H1 (cell line): ENCODE results near the gene CAPN1. TPM values are rescaled to one million over a fixed set of nuclear protein-coding genes. Genes with fewer than 3 reads are reported as not detected.

Experiments used
- CTCF ChIA-PET: fragments of 300-600 bp; sonication (Branson Sonifier 250); formaldehyde crosslinking; loops from one replicate; lab custom pipeline; 2021; ENCODE audit not compliant: partially characterized antibody; lab: Charles Lee
- POLR2A ChIA-PET: fragments of 300-600 bp; sonication (Branson Sonifier 250); formaldehyde crosslinking; loops from one replicate; lab custom pipeline; 2021; ENCODE audit warnings: inconsistent platforms; ENCODE audit not compliant: partially characterized antibody; lab: Charles Lee
- DNase-seq, 2 experiments: peaks; one replicate each; pipeline versions ENCODE4 v3.0.0 to v3.0.0-alpha.2; 2010 to 2022; ENCODE audit warnings: low spot score in 2 of 2, low read depth in 1 of 2, mixed read lengths in 1 of 2
- FAIRE-seq: peaks from 2 replicates; lab custom pipeline; 2011; peaks lifted over from hg19 to GRCh38; lab: Jason Lieb, UNC
- H2AFZ ChIP-seq: 2 replicates; pipeline ENCODE4 v1.8.1; 2012; ENCODE audit warnings: low read length, inconsistent platforms
- H2AK5ac ChIP-seq: 2 replicates; pipeline ENCODE4 v1.6.1; 2013; ENCODE audit warnings: low read depth, low read length
- H2BK120ac ChIP-seq: replicated peaks from 2 replicates; pipeline ENCODE3; 2013; ENCODE audit warnings: low read depth, low read length, inconsistent platforms
- H2BK12ac ChIP-seq: 2 replicates; pipeline ENCODE4 v1.6.1; 2013; ENCODE audit warnings: low read depth, low read length
- H2BK15ac ChIP-seq: 2 replicates; pipeline ENCODE4 v1.6.1; 2013; ENCODE audit warnings: low read length
- H2BK20ac ChIP-seq: 2 replicates; pipeline ENCODE4 v1.6.1; 2013; ENCODE audit warnings: low read length
- H2BK5ac ChIP-seq: 2 replicates; pipeline ENCODE4 v1.6.1; 2013; ENCODE audit warnings: low read depth, low read length
- H3K14ac ChIP-seq: 2 replicates; pipeline ENCODE4 v1.6.1; 2013; ENCODE audit warnings: inconsistent platforms; ENCODE audit not compliant: insufficient read length
- H3K18ac ChIP-seq: 2 replicates; pipeline ENCODE4 v1.6.1; 2013; ENCODE audit warnings: low read length; ENCODE audit errors: extremely low read depth
- H3K23ac ChIP-seq: 2 replicates; pipeline ENCODE4 v1.6.1; 2013; ENCODE audit warnings: inconsistent platforms; ENCODE audit not compliant: insufficient read length
- H3K23me2 ChIP-seq: 2 replicates; pipeline ENCODE4 v1.6.1; 2013; ENCODE audit warnings: low read depth, low read length
- H3K27ac ChIP-seq: 2 replicates; pipeline ENCODE4 v1.6.1; 2011; ENCODE audit warnings: low read depth, low read length, inconsistent platforms
- H3K27me3 ChIP-seq, 4 experiments: replicated peaks in 1 of 4; 1 replicate in 1 of 4; 2 replicates in 3 of 4; pipeline versions ENCODE4 v1.6.1 to v1.8.1; 2011 to 2013; ENCODE audit warnings: low read length in 3 of 4, mild to moderate bottlenecking in 3 of 4, inconsistent platforms in 2 of 4, mixed read lengths in 2 of 4, moderate library complexity in 1 of 4; ENCODE audit not compliant: control insufficient read depth in 3 of 4, insufficient read depth in 3 of 4; ENCODE audit errors: extremely low read depth in 1 of 4
- H3K36me3 ChIP-seq, 4 experiments: 2 replicates each; pipeline versions ENCODE4 v1.6.1 to v1.8.1; 2011 to 2013; ENCODE audit warnings: mild to moderate bottlenecking in 4 of 4, low read length in 3 of 4, moderate library complexity in 2 of 4, control low read depth in 1 of 4, inconsistent platforms in 1 of 4; ENCODE audit not compliant: insufficient read depth in 4 of 4, control insufficient read depth in 2 of 4
- H3K4ac ChIP-seq: replicated peaks from 2 replicates; pipeline ENCODE3; 2013; ENCODE audit warnings: low read length, low read depth, mixed read lengths, inconsistent platforms; ENCODE audit not compliant: insufficient read length
- H3K4me1 ChIP-seq, 4 experiments: replicated peaks in 1 of 4; 1 replicate in 1 of 4; 2 replicates in 3 of 4; pipeline versions ENCODE4 v1.6.1 to v1.8.1; 2011 to 2013; ENCODE audit warnings: low read length in 3 of 4, inconsistent platforms in 2 of 4, mixed read lengths in 1 of 4; ENCODE audit not compliant: insufficient read depth in 4 of 4, control insufficient read depth in 3 of 4
- H3K4me2 ChIP-seq, 2 experiments: 2 replicates each; pipeline versions ENCODE4 v1.6.1 to v1.8.1; 2011 to 2013; ENCODE audit warnings: low read depth in 2 of 2, low read length in 2 of 2, control low read depth in 1 of 2, inconsistent platforms in 1 of 2, mild to moderate bottlenecking in 1 of 2; ENCODE audit not compliant: insufficient read depth in 1 of 2
- H3K4me3 ChIP-seq, 4 experiments: fragments of 200-600, 300-600 bp in 1 of 4; sonication (generic), shearing (Covaris generic), sonication (Bioruptor Twin) in 1 of 4; 2 replicates each; pipeline versions ENCODE4 v1.5.1 to v1.8.1; 2011 to 2016; ENCODE audit warnings: low read length in 4 of 4, low read depth in 3 of 4, control low read depth in 2 of 4, inconsistent platforms in 2 of 4, mild to moderate bottlenecking in 2 of 4, mixed read lengths in 1 of 4, moderate library complexity in 1 of 4; ENCODE audit not compliant: insufficient read depth in 2 of 4; ENCODE audit errors: extremely low read depth in 1 of 4
- H3K56ac ChIP-seq: replicated peaks from 2 replicates; pipeline ENCODE3; 2013; ENCODE audit warnings: low read depth, mild to moderate bottlenecking, mixed read lengths, low read length, inconsistent platforms; ENCODE audit not compliant: insufficient read length
- H3K79me1 ChIP-seq: 2 replicates; pipeline ENCODE4 v1.6.1; 2013; ENCODE audit warnings: low read depth, low read length, control low read depth
- H3K79me2 ChIP-seq, 2 experiments: 2 replicates each; pipeline versions ENCODE4 v1.6.1 to v1.8.1; 2012 to 2013; ENCODE audit warnings: low read length in 2 of 2, mild to moderate bottlenecking in 2 of 2, inconsistent platforms in 1 of 2; ENCODE audit not compliant: insufficient read depth in 2 of 2, control insufficient read depth in 1 of 2
- H3K9ac ChIP-seq, 4 experiments: replicated peaks in 1 of 4; 1 replicate in 1 of 4; 2 replicates in 3 of 4; pipeline versions ENCODE4 v1.6.1 to v1.8.1; 2011 to 2013; ENCODE audit warnings: low read depth in 3 of 4, low read length in 3 of 4, control low read depth in 2 of 4, mild to moderate bottlenecking in 2 of 4, moderate library complexity in 2 of 4, inconsistent platforms in 1 of 4; ENCODE audit errors: extremely low read depth in 1 of 4
- H3K9me3 ChIP-seq, 2 experiments: 2 replicates each; pipeline versions ENCODE4 v1.6.1 to v1.8.1; 2012 to 2013; ENCODE audit warnings: mild to moderate bottlenecking in 2 of 2, moderate library complexity in 2 of 2, control low read depth in 1 of 2, inconsistent platforms in 1 of 2, low read depth in 1 of 2, low read length in 1 of 2, mixed read lengths in 1 of 2; ENCODE audit not compliant: insufficient read depth in 2 of 2
- H4K20me1 ChIP-seq, 2 experiments: replicated peaks in 1 of 2; 2 replicates each; pipeline versions ENCODE3 to v1.8.1; 2011 to 2013; ENCODE audit warnings: inconsistent platforms in 2 of 2, low read length in 2 of 2, mild to moderate bottlenecking in 1 of 2; ENCODE audit not compliant: insufficient read depth in 2 of 2, control insufficient read depth in 1 of 2
- H4K5ac ChIP-seq: 2 replicates; pipeline ENCODE4 v1.6.1; 2013; ENCODE audit warnings: low read length, low read depth, mixed read lengths, inconsistent platforms; ENCODE audit not compliant: insufficient read length
- H4K8ac ChIP-seq: 2 replicates; pipeline ENCODE4 v1.8.0; 2013; ENCODE audit warnings: mild to moderate bottlenecking, moderate library complexity, low read length, inconsistent platforms; ENCODE audit not compliant: insufficient read depth; ENCODE audit errors: extremely low read depth
- H4K91ac ChIP-seq: replicated peaks from 2 replicates; pipeline ENCODE3; 2013; ENCODE audit warnings: low read length, mixed read lengths, inconsistent platforms; ENCODE audit not compliant: insufficient read length
- BACH1 ChIP-seq: IDR thresholded peaks from 2 replicates; pipeline ENCODE4 v1.6.1; 2012; ENCODE audit warnings: low read length, improper control_type of control experiment
- CHD2 ChIP-seq: IDR thresholded peaks from 2 replicates; pipeline ENCODE4 v1.6.1; 2012; ENCODE audit warnings: low read length, improper control_type of control experiment
- EGR1 ChIP-seq: IDR thresholded peaks from 2 replicates; pipeline ENCODE4 v1.6.1; 2011; ENCODE audit warnings: low read depth, low read length, borderline replicate concordance
- EZH2 ChIP-seq: fragments of 200-600 bp; sonication (generic); IDR thresholded peaks from 2 replicates; pipeline ENCODE4 v1.7.1; 2012; ENCODE audit warnings: low read depth, mild to moderate bottlenecking, moderate library complexity, low read length, inconsistent platforms; ENCODE audit not compliant: severe bottlenecking
- FOSL1 ChIP-seq: IDR thresholded peaks from 2 replicates; pipeline ENCODE4 v1.6.1; 2011; ENCODE audit warnings: mild to moderate bottlenecking, low read depth, low read length, moderate library complexity; ENCODE audit not compliant: insufficient read depth
- GTF2F1 ChIP-seq: IDR thresholded peaks from 2 replicates; pipeline ENCODE4 v1.6.1; 2012; ENCODE audit warnings: low read depth, low read length, improper control_type of control experiment, borderline replicate concordance
- PHF8 ChIP-seq: fragments of 200-600 bp; sonication (generic); conservative IDR thresholded peaks from 2 replicates; pipeline ENCODE4 v1.7.1; 2012; ENCODE audit warnings: low read depth, mild to moderate bottlenecking, inconsistent platforms, low read length, moderate library complexity
- SP1 ChIP-seq: IDR thresholded peaks from 2 replicates; pipeline ENCODE4 v1.6.1; 2011; ENCODE audit warnings: low read depth, low read length
- SP2 ChIP-seq: IDR thresholded peaks from 2 replicates; pipeline ENCODE4 v1.6.1; 2012; ENCODE audit warnings: mild to moderate bottlenecking, low read length, inconsistent platforms
- ZNF274 ChIP-seq: IDR thresholded peaks from 2 replicates; pipeline ENCODE4 v1.7.0; 2012; ENCODE audit warnings: low read length, borderline replicate concordance; ENCODE audit errors: extremely low read depth
- WGBS, 2 experiments: shearing (Covaris generic) in 1 of 2; methylation state at CpG; one replicate each; pipeline versions ENCODE4 v1.1.6 to v1.1.7; 2013 to 2015; ENCODE audit warnings: low lambda C conversion rate in 2 of 2, mixed read lengths in 2 of 2, inconsistent platforms in 1 of 2, low coverage in 1 of 2, missing lambda C conversion rate in 1 of 2; ENCODE audit not compliant: insufficient replicate concordance in 2 of 2, insufficient coverage in 1 of 2, insufficient read length in 1 of 2; ENCODE audit errors: extremely low coverage in 1 of 2, missing lambda C conversion rate in 1 of 2; 5-methylcytosine and 5-hydroxymethylcytosine counted together
- polyA plus RNA-seq, 7 experiments: library from polyadenylated mRNA; depleted of rRNA in 3 of 7; stranded (reverse) in 5 of 7; unstranded in 2 of 7; fragments of >200 nt in 5 of 7; fragments of 200-250 nt in 2 of 7; gene quantifications; 1 replicate in 5 of 7; 2 replicates in 1 of 7; 4 replicates in 1 of 7; pipeline versions ENCODE4 v1.2.1 to v1.2.3, GENCODE V29; 2011 to 2013; ENCODE audit warnings: missing spikeins in 2 of 7, mixed read lengths in 2 of 7
- total RNA-seq: library from RNA; stranded (reverse); fragmentation: NEBNext Ultra II Directional; extraction: Animal tissue kit (Norgen Biotek cat#: 25700); gene quantifications from 2 replicates; pipeline ENCODE4 v1.2.1, GENCODE V29; 2021
- TF ChIP-seq, protein P1 (sequence below): IDR thresholded peaks from 2 replicates; pipeline ENCODE4 v1.6.1; 2012; ENCODE audit warnings: inconsistent platforms
- TF ChIP-seq, protein P2 (sequence below): IDR thresholded peaks from 2 replicates; pipeline ENCODE4 v1.6.1; 2012; ENCODE audit warnings: inconsistent platforms
- TF ChIP-seq, protein P3 (sequence below): IDR thresholded peaks from 2 replicates; pipeline ENCODE4 v1.6.1; 2011; ENCODE audit warnings: low read depth, mild to moderate bottlenecking, low read length; ENCODE audit not compliant: insufficient read depth

The CAPN1 gene
- total and polyA plus RNA-seq, 2 of the 8 experiments (the other 6 are each of a cell fraction or from before 2014, with no cell fraction given): 194 to 233 TPM

DNA sequence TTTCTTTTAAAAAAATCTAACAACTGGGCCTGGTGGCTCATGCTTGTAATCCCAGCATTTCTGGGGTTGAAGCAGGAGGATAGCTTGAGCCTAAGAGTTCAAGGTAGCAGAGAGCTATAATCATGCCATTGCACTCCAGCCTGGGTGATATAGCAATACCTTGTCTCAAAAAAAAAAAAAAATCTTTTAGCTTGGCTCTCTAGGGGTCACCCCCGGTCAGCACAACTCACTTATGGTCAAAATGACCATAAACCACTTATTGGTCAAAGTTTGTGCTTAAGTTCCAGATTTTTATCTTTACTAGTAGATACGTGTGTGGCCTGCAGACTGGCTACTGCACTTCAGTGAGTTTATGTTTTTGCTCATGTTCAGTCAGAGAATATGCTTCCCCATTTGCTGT lies 18.0 kb upstream of the CAPN1 start:
- H3K4ac ChIP-seq: no peak overlapping the region
- no peaks in the 10 kb centered on the region for H4K20me1 ChIP-seq
- H3K36me3 ChIP-seq: no peaks in the 10 kb centered on the region
- no peak overlapping the region for H4K5ac ChIP-seq
- H3K4me2 ChIP-seq: no peak overlapping the region
- no peak overlapping the region for H2BK20ac ChIP-seq
- H4K91ac ChIP-seq: no peak overlapping the region
- H3K4me3 ChIP-seq: no peak overlapping the region
- no peak overlapping the region for H4K8ac ChIP-seq
- H3K9ac ChIP-seq: no peak overlapping the region
- no peak overlapping the region for H2AK5ac ChIP-seq
- H3K27me3 ChIP-seq: no peaks in the 10 kb centered on the region
- H3K23ac ChIP-seq: no peak overlapping the region
- no peak overlapping the region for H3K18ac ChIP-seq
- DNase-seq (no peak), FAIRE-seq (no peak)
- ChIA-PET POLR2A (interaction anchor here (0.7 to 1.3 kb wide), 4 partner anchors 9 to 110 kb away, joined by 3 to 4 read pairs (median 3); no protein-coding TSS in a partner anchor), CTCF (no interaction called here)
- no peak overlapping the region for H2BK120ac ChIP-seq
- H3K56ac ChIP-seq: no peak overlapping the region
- H3K4me1 ChIP-seq: 0 out of 7 replicates have a peak, but pooled peaks cover 0 to 3% (median 0%) of the 10 kb centered on the region in 4 experiments
- H3K27ac ChIP-seq: no peak overlapping the region
- no peaks in the 10 kb centered on the region for H3K9me3 ChIP-seq
- H2BK12ac ChIP-seq: no peak overlapping the region
- no peaks in the 10 kb centered on the region for H3K79me1 ChIP-seq
- no peaks in the 10 kb centered on the region; the same call in 1 of the 2 replicates for H3K23me2 ChIP-seq
- no peak overlapping the region for H2BK15ac ChIP-seq
- H2AFZ ChIP-seq: no peak overlapping the region
- H3K14ac ChIP-seq: no peak overlapping the region
- no peak overlapping the region for H2BK5ac ChIP-seq
- WGBS, 2 experiments: 97% methylated on average over 2 of the region's 2 CpGs; no CpG with 5 or more reads in 1 of the 2 experiments
- no peaks in the 10 kb centered on the region for H3K79me2 ChIP-seq
- TF ChIP-seq EGR1 (no peak), PHF8 (no peak), FOSL1 (no peak), EZH2 (no peak), ZNF274 (no peak), CHD2 (no peak), BACH1 (no peak), SP1 (no peak), SP2 (no peak), GTF2F1 (no peak)
- TF ChIP-seq, protein P1, sequence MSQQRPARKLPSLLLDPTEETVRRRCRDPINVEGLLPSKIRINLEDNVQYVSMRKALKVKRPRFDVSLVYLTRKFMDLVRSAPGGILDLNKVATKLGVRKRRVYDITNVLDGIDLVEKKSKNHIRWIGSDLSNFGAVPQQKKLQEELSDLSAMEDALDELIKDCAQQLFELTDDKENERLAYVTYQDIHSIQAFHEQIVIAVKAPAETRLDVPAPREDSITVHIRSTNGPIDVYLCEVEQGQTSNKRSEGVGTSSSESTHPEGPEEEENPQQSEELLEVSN: no peak
- TF ChIP-seq, protein P2, sequence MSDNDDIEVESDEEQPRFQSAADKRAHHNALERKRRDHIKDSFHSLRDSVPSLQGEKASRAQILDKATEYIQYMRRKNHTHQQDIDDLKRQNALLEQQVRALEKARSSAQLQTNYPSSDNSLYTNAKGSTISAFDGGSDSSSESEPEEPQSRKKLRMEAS: no peak
- TF ChIP-seq, protein P3, sequence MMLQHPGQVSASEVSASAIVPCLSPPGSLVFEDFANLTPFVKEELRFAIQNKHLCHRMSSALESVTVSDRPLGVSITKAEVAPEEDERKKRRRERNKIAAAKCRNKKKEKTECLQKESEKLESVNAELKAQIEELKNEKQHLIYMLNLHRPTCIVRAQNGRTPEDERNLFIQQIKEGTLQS: no peak
